ENCODE measurements around the gene DPYD.

DPYD gene

DNA sequence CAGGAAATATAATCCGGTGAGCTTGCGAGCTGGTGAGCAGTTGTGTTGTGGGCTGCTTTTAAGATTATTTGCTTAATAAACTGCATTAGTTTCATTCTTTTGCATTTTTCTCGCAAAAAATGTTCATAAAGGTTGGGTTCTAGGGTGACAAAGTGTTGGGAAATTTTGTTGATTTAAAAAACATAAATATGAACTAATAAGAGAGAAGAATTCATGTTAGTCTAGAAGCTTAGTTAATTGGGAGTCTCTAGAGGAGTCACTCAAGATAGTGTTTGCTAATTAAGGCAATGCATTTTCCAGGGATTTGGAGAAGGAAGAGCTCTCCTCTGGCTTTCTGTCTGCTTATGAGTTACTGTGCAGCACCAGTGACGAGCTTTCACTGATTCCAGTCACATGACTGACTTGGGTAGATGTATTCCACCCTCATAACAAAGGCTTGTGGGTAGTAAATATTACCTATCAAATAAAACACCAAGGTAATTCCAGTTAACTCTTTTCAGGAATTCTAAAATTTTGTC, 782.3 kb downstream of the DPYD start:
- DNase-seq (ENCODE audit: low read depth), result no peak

GRCh38 chr1:97137862-97138514, 782.8 kb downstream of the DPYD start:
- no peak for DNase-seq (ENCODE audit: low read depth)

DNA sequence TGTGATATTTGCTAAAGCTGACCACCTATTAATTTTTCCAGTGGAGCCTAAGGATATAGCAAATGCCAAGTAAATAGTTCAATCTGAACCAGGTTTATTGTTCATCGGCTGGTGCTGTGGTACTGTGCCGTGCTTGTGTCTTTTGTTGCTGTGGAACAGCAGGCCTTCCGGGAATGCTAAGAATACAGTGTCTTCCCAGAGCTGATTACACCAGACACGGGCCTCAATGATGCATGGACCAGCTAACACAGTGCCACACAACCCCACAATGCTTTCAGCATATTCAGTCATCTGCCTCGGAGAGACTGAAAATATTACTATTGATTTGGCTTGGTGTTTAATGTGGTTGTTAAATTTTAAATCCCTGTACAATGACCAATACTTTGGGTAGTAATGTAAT, 783.8 kb downstream of the DPYD start:
- DNase-seq (ENCODE audit: low read depth), result no peak

DNA sequence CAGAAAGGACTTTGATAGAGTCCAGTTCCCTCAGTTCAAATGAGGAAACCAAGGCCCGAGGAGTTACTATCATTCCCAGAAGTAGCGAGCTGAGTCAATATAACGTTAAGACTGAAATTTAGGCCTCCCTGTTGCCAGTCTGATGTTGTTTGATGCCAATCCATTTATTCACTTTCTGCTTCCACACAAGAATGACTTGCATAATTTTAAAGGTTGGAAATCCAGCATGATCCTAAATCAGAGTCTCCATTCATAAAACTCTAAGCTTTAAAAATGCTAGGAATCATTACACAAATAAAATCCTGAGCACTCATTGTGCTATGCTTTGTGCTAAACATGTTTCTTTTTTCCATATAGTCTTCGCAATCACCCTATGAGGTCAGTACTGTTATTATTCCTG, 784.9 kb downstream of the DPYD start:
- no peak for DNase-seq (ENCODE audit: low read depth)

- DNase-seq (ENCODE audit: low read depth), result no peak
Measured at GRCh38 chr1:97128426-97128825, 792.4 kb downstream of the DPYD start.

DNA sequence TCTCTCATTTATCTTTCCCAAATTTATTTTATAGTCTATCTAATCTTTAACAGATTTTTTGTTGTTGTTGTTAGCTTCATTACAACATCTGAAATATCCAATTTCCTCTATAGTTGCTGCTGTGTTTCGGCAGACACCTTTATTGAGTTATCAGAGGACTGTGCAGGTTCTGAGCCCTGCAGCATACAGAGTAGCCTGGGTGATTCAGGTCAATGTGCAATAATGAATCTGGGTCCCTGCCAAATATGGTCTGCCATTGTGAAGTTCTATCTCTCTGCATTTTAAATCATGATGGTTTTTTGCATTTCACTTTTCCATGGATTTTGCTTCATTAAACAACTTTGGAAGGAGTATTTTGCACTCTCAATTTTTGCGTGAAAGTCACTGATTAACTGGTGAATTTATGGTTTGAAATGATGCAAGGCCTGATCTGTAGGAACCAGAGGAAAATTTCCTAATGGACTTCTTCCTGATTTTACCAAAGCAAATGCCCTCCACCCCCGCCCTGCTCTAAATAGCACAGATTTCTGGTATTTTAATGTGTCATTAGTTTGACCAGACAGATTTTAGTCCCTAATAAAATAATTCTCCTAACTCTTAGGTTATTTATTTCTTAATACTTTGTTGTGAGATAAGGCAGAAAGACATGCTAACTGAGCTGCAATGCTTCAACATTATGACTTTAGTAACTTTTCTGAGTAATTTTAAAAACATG, 797.0 kb downstream of the DPYD start:
- DNase-seq (ENCODE audit: low read depth), result no peak

DNA sequence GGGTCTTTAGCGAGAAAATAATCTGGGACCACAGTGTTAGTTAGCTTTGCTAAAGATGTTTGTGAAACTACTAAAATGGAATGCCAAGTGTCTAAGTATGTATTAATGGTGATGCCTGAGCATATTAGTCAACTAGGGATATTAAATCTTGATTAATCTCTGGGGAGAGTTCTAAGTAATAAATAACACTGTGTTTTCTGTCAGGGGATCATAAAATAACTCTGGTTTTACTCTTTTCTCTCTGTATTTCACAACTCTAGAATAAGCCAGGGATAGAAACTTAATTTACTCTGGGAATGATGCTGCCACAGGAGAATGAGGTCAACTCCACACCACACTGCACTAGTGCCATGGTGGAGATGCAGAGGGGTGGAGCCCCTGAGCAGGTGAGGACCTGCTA, 800.0 kb downstream of the DPYD start:
- DNase-seq (ENCODE audit: low read depth), result no peak

DNA sequence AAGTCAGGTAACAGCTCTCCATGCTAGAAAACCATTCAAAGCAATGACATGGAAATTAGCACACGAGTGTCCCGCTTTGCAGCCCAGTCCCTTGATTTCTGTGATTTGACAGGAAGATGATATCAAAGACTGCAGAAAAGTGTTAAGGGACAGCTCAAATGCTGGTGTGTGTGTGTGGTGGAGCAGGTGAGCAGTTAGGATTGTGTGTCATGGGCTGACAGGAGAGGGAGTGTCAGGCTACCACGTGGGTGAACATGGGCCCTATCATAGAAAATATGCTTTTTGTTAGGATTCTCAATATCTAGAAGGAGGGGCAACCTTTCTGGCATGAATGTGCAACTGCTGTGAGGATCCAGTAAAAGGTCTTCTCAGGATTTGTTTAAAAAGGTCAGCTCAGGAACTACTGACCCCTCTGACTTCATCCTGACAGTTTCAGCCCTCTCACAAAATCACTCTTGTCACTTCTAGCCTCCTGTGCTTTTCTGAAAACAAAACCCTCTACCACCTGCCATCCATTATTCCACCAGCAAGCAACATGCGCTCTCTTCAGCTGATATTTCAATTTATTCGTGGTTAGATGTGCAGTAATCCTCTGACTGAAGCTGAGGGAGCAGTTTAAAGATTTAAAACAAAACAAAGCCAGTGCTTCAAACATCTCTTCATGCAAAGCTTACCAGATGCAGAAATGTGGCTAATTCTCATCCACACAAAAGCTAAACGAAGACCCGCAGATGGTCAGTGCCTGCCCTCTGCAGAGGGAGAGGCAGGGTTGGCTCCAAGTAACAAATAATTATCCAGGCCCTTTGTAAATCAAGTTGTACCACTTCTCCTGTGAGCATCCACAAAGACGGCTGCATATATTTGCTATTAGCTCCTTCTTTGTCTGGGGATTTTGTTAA, 801.3 kb downstream of the DPYD start:
- DNase-seq (ENCODE audit: low read depth), result no peak

- DNase-seq (ENCODE audit: low read depth), result no peak
Measured at GRCh38 chr1:97114842-97115241, 806.0 kb downstream of the DPYD start.

DNA sequence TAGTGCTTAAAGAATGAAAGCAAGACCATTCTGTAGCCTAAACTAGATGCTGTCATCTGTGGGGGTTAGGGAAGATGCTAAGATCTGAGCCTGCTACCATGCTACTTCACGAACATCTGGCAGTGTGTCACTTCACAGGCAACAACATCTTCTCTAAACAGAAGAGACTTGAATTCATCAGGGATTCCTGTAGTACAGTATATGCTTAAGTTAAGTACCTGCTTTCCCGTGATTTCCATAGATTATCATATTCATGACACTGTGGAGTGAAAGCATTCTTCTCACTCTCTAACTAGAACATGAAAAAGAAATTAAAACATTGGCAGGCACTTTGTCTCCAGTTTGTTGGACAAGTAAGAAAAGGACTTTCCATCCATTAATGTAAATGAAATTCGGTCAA, 808.4 kb downstream of the DPYD start:
- no peak for DNase-seq (ENCODE audit: low read depth)

GRCh38 chr1:97108179-97108578, 812.7 kb downstream of the DPYD start:
- no peak for DNase-seq (ENCODE audit: low read depth)

DNA sequence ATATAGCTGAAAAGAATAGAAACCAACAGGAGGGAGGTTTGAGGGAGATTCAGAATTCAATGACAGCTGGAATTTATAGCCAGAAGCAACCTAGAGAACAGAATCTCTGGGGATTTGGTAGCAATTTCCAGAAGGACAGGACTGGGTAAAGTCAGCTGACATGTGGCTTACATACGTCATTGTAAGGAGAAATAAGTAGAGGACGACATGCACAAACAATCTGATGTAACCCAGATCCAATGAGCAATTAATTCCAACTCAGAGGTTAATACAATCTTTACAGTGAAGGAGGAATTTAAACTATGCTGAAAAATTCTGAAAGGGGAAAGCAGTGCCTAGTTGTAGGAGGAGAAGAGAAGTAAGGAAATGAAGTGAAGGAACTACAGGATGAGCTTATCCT, 815.3 kb downstream of the DPYD start:
- DNase-seq (ENCODE audit: low read depth), result no peak

DNA sequence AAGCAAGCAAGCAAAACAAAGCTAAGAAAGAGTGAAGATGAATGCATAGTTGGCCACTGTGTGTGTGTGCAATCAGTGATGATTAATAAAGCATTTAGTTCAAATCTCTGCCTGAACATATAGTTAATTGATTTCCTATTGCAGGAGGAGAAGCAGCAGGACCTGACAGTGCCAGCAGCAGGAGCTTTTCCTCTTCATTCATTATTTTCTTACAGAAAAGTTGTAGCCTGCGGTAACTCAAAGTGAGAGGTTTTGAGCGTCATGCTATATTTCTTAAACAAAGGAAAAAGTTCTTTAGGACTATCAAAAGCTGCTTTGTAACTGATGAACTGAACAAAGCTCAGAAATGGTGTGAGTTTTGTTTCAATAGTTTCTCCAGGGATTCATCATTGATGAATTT, 819.3 kb downstream of the DPYD start:
- no peak for DNase-seq (ENCODE audit: low read depth)

DNA sequence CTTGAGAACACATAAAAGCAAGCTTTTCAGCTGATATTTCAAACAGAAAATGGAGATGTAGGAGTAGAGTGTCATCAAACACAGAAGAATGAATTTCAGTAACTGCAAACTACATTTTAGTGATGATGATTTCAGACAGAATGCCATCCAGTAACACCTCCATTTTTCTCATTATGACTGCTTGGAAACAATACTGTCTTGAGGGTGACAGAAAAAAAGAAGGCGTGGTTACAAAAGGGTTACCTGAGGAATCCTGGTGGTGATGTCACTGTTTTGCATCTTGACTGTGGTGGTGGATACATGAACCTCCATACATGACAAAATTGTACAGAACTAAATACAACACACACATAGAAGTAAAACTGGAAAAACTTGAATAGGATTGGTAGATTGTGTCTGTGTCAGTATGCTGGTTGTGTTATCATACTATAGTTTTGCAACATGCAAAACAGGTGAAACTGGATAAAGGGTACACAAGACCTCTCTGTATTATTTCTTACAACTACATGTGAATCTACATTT, 823.4 kb downstream of the DPYD start:
- no peak for DNase-seq (ENCODE audit: low read depth)

DNA sequence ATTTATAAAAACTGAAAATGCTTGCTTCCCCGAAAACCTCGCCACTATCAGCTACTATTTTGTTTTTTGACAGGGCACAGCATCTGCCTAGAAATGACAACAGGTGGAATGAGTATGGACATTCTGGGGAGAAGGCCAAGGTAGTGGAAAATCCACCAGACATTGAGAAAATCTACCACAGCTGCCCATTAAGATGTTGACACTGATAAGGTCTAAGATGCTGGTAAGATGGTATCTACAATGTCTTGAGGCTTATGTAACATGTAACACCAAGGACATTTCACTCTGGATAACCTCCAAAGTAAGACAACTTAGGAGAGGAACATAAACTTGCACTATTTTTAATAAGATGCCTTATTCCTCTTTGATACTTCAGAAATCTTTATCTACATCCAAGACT, 825.1 kb downstream of the DPYD start:
- DNase-seq (ENCODE audit: low read depth), result no peak

DNA sequence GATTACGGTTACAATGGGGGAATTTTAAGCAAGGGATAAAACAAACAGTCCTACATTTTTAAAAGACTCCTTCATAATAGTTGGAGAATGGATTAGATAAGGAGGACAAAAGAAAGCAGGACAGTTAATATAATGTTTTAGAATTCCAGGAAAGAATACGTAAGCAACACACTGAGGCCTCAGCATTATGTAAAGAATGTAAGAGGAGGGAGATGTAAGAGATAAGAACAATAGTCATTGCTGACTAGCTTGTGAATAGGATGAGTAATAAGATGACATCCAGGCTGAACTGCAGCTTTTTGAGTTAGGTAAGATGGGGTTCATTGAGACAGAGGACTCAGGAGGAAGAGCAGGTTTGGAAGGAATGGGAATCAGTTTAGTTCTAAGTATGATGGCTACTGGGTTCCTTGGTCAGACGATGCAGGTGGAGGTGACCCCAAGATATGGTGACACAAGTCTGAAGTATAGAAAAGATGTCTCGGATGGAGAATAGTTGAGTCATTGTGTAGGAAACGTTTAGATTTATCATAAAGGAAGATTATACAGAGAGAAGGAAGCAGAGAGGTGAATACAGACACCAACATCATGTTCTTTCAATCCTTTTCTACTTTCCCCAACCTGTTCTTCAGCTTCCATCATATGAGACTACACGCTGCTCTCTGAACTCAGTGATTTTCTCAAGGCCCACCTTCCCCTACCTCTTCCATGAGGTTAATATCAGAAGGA, 826.4 kb downstream of the DPYD start:
- no peak for DNase-seq (ENCODE audit: low read depth)

- DNase-seq (ENCODE audit: low read depth), result no peak
Measured at GRCh38 chr1:97093741-97094140, 827.1 kb downstream of the DPYD start.

DNA sequence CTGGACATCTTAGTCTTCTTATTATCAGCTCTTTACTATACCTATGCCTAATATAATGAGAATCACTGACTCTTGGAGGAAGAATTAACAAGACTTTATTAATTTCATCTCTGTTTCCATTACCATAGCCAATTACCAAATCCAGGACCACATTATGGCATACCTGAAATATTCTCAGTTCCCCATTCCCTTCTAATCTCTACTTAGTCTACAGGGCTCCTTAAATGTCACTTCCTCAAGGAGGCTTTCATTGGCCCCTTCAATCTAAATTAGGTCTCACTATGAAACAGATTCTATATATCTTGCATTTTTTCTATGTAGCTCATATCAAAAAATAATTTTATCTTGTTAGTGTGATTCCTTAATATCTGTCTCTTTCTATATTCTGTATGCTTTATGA, 828.0 kb downstream of the DPYD start:
- no peak for DNase-seq (ENCODE audit: low read depth)

- no peak for DNase-seq (ENCODE audit: low read depth)
Measured at GRCh38 chr1:97091679-97092078, 829.2 kb downstream of the DPYD start.

- DNase-seq (ENCODE audit: low read depth), result no peak
Measured at GRCh38 chr1:97091263-97091662, 829.6 kb downstream of the DPYD start.

- no peak for DNase-seq (ENCODE audit: low read depth)
Measured at GRCh38 chr1:97090725-97091124, 830.1 kb downstream of the DPYD start.

DNA sequence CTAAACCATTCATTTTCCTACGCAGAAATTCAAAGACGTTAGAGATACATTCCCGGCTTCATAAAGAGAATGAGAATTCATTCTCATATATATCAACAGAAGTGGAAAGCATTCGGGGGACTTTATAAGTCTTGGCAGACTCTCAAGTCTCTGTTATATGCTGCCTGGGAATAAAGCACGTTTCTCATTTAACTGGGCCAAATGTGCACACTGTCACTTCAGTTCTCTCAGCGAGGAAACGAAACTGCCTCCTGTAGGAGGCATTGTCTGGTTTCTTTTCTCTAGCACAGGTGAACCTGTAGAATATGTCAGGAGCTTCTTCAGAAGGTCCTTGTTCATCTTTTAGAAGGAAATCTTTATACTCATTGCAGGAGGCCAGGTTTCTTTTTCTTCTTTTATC, 831.7 kb downstream of the DPYD start:
- DNase-seq (ENCODE audit: low read depth), result no peak

Measured in stimulated activated CD8-positive, alpha-beta memory T cell treated with anti-CD3 and anti-CD28 coated beads, Interleukin-15, amount 100 ng/mL, for 1 hour (primary cell).